B cell (primary cell): Measurements from ENCODE around the gene LRBA. TPM values are rescaled to one million over a fixed set of nuclear protein-coding genes. Genes with fewer than 3 reads are reported as not detected.

Source experiments
- ATAC-seq: fragments of 200-7000 bp; cut with Tn5 transposase; one replicate; pipeline ENCODE4 v1.10.0; 2021; ENCODE audit warnings: low read depth, mild to moderate bottlenecking, moderate number of reproducible peaks, moderate library complexity
- CTCF ChIA-PET: fragments of 350-600 bp; sonication (Branson Sonifier 250); formaldehyde crosslinking; loops from one replicate; lab custom pipeline; 2021; ENCODE audit warnings: antibody characterized with exemption, inconsistent platforms; lab: Charles Lee
- POLR2A ChIA-PET: fragments of 350-600 bp; sonication (Branson Sonifier 250); formaldehyde crosslinking; loops from one replicate; lab custom pipeline; 2021; ENCODE audit warnings: antibody characterized with exemption; lab: Charles Lee
- DNase-seq: peaks from one replicate; pipeline ENCODE4 v3.0.0; 2013
- H2AFZ ChIP-seq: 2 replicates; pipeline ENCODE4 v1.6.1; 2012; ENCODE audit warnings: mild to moderate bottlenecking, low read depth, low read length; ENCODE audit not compliant: insufficient read depth, poor library complexity, severe bottlenecking
- H3K27ac ChIP-seq, 2 donors: 1 replicate in 1 of 2; 2 replicates in 1 of 2; pipeline ENCODE4 v1.5.1; 2012 to 2013; ENCODE audit warnings: low read length in 2 of 2, mild to moderate bottlenecking in 2 of 2, moderate library complexity in 1 of 2
- H3K27me3 ChIP-seq, 4 experiments: fragments of 200-600 bp in 1 of 4; sonication (generic) in 1 of 4; replicated peaks in 1 of 4; 1 replicate in 2 of 4; 2 replicates in 2 of 4; pipeline versions ENCODE4 v1.6.1 to v1.7.0; 2013 to 2016; ENCODE audit warnings: low read length in 3 of 4, mild to moderate bottlenecking in 2 of 4, mixed read lengths in 1 of 4, moderate library complexity in 1 of 4; ENCODE audit not compliant: insufficient read depth in 4 of 4, control insufficient read depth in 3 of 4; ENCODE audit errors: control extremely low read depth in 1 of 4
- H3K36me3 ChIP-seq, 2 experiments: replicated peaks in 1 of 2; 1 replicate in 1 of 2; 2 replicates in 1 of 2; pipeline versions ENCODE4 v1.6.1 to v1.7.1; 2013; ENCODE audit warnings: low read length in 1 of 2; ENCODE audit not compliant: insufficient read depth in 2 of 2, control insufficient read depth in 1 of 2; ENCODE audit errors: control extremely low read depth in 1 of 2, extremely low read depth in 1 of 2
- H3K4me1 ChIP-seq, 2 donors: fragments of 200-600 bp in 1 of 2; sonication (generic) in 1 of 2; 1 replicate in 1 of 2; 2 replicates in 1 of 2; pipeline versions ENCODE4 v1.5.1 to v1.6.1; 2013 to 2017; ENCODE audit warnings: low read length in 2 of 2; ENCODE audit not compliant: control insufficient read depth in 2 of 2, insufficient read depth in 2 of 2
- H3K4me2 ChIP-seq: replicated peaks from 2 replicates; pipeline ENCODE3; 2012; ENCODE audit warnings: mild to moderate bottlenecking, low read depth, low read length; ENCODE audit not compliant: poor library complexity, severe bottlenecking
- H3K4me3 ChIP-seq, 5 experiments: fragments of 200-600 bp in 1 of 5; sonication (generic) in 1 of 5; 1 replicate in 3 of 5; 2 replicates in 2 of 5; pipeline versions ENCODE4 v1.5.1 to v1.7.0; 2011 to 2016; ENCODE audit warnings: low read length in 4 of 5, mild to moderate bottlenecking in 4 of 5, low read depth in 2 of 5, control low read depth in 1 of 5, moderate library complexity in 1 of 5; ENCODE audit not compliant: insufficient read depth in 1 of 5; ENCODE audit errors: control extremely low read depth in 1 of 5, extremely low read depth in 1 of 5
- H3K79me2 ChIP-seq: fragments of 200-600 bp; sonication (generic); one replicate; pipeline ENCODE4 v1.6.0; 2016; ENCODE audit warnings: low read length; ENCODE audit not compliant: control insufficient read depth, insufficient read depth
- H3K9ac ChIP-seq: fragments of 200-600 bp; sonication (generic); 2 replicates; pipeline ENCODE4 v1.6.1; 2017; ENCODE audit warnings: mild to moderate bottlenecking, low read length, moderate library complexity
- H3K9me3 ChIP-seq, 3 donors: one replicate each; pipeline versions ENCODE4 v1.6.1 to v1.7.1; 2013; ENCODE audit warnings: low read length in 2 of 3; ENCODE audit not compliant: control insufficient read depth in 2 of 3, insufficient read depth in 1 of 3; ENCODE audit errors: control extremely low read depth in 1 of 3
- H4K20me1 ChIP-seq: 2 replicates; pipeline ENCODE4 v1.6.0; 2012; ENCODE audit warnings: mild to moderate bottlenecking, low read length; ENCODE audit not compliant: insufficient read depth, control insufficient read depth, poor library complexity, severe bottlenecking
- H3K27ac Mint-ChIP-seq: one replicate; pipeline ENCODE4 v1.8.0; 2021; ENCODE audit warnings: mixed read lengths
- H3K27me3 Mint-ChIP-seq: one replicate; pipeline ENCODE4 v1.8.0; 2021; ENCODE audit warnings: mixed read lengths
- H3K4me1 Mint-ChIP-seq: one replicate; pipeline ENCODE4 v1.8.0; 2021; ENCODE audit warnings: mixed read lengths
- H3K4me3 Mint-ChIP-seq: one replicate; pipeline ENCODE4 v1.8.0; 2021; ENCODE audit warnings: mixed read lengths
- H3K9me3 Mint-ChIP-seq: one replicate; pipeline ENCODE4 v1.8.0; 2022; ENCODE audit warnings: mixed read lengths; ENCODE audit not compliant: insufficient read depth
- CTCF ChIP-seq: fragments of 200-600 bp; IDR thresholded peaks from one replicate; pipeline ENCODE4 v1.8.0; 2022; ENCODE audit warnings: antibody characterized with exemption, mild to moderate bottlenecking
- EZH2 ChIP-seq: IDR thresholded peaks from 2 replicates; pipeline ENCODE4 v1.6.1; 2012; ENCODE audit warnings: borderline replicate concordance, low read depth, mild to moderate bottlenecking, moderate library complexity, low read length; ENCODE audit not compliant: insufficient read depth, poor library complexity, severe bottlenecking
- WGBS: methylation state at CpG from one replicate; pipeline ENCODE4 v1.1.5; 2013; ENCODE audit warnings: missing lambda C conversion rate; ENCODE audit not compliant: insufficient coverage; 5-methylcytosine and 5-hydroxymethylcytosine counted together
- intact Hi-C: fragments of 100-400 bp; cut with micrococcal nuclease; formaldehyde crosslinking; loops from one replicate; pipeline ENCODE4 v1.10.0; 2022
- polyA plus RNA-seq: library from polyadenylated mRNA; depleted of rRNA; stranded (reverse); fragments of >200 nt; gene quantifications from 2 replicates; pipeline ENCODE4 v1.2.3, GENCODE V29; 2012
- total RNA-seq, 2 donors: library from RNA; stranded (reverse); fragments of 120-200 nt in 1 of 2; gene quantifications; 1 replicate in 1 of 2; 2 replicates in 1 of 2; pipeline versions ENCODE4 v1.2.3 to v1.2.4, GENCODE V29; 2013 to 2022

Gene LRBA
- total and polyA plus RNA-seq, 2 donors (not counting 1 experiment from before 2014, with no cell fraction given), result 17.5 to 86.7 TPM

DNA sequence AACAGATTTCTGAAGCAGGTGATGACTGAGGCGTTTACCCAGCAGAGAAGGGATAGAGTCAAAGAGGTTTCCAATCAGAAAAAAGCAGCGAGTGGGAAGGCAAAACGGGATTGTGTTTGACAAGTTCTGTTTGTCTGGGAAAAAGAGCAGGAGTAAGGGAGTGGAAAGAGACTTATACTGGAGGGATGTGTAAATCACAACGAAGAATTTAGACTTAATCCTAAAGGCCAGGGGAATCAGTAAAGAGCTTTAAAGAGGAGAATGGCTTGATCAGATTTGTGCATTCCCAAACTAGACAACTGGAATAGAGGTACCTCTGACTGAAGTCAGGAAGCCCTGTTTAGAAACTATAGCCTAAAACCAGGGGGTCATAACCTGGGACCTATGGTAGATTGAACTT is 31.5 kb upstream of the LRBA start:
- intact Hi-C loops, result no loop called here
- no peak overlapping the region for H3K27ac ChIP-seq
- no peak overlapping the region for H3K4me3 ChIP-seq
- no peaks in the 10 kb centered on the region for H3K27me3 ChIP-seq
- ATAC-seq (no peak), DNase-seq (no peak)
- Mint-ChIP-seq H3K27me3 (no peaks in the 10 kb centered on the region), H3K9me3 (no peaks in the 10 kb centered on the region), H3K4me3 (no peak overlapping the region), H3K4me1 (no peaks in the 10 kb centered on the region), H3K27ac (no peak overlapping the region)
- H2AFZ ChIP-seq, result no peak overlapping the region
- H3K9ac ChIP-seq, result no peak overlapping the region
- POLR2A ChIA-PET, result no interaction called here
- H3K9me3 ChIP-seq, result no peaks in the 10 kb centered on the region
- H3K36me3 ChIP-seq, result no peaks in the 10 kb centered on the region
- no peak overlapping the region for H3K4me2 ChIP-seq
- H3K4me1 ChIP-seq, result no peaks in the 10 kb centered on the region
- CTCF ChIA-PET, result no interaction called here
- 94% methylated on average over 4 of the region's 4 CpGs for WGBS
- TF ChIP-seq CTCF (no peak), EZH2 (no peak)
- no peaks in the 10 kb centered on the region for H3K79me2 ChIP-seq
- H4K20me1 ChIP-seq, result no peaks in the 10 kb centered on the region

DNA sequence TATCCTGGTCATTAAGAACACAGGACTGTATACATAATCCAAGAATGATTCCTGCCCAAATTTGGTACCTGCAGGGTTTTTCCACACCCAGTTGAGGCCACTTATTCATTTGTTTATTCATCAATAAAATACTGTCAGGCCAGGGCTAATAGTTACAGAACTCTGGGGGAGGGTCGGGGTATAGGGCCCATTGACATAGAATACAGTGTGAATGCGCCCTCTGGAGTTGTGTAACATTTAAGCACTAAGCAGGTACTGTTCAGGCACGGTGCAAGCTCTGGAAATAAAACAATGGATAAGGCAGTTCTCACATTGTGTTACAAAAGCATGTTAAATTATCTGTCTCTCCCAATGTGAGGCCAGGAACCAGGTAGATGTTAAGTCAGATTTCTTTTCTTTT is 30.8 kb upstream of the LRBA start:
- WGBS, result 18% methylated on average over 3 of the region's 3 CpGs
- Histone ChIP-seq H3K27ac (no peak overlapping the region), H3K9ac (no peak overlapping the region), H3K79me2 (no peaks in the 10 kb centered on the region), H3K4me1 (no peaks in the 10 kb centered on the region), H2AFZ (no peak overlapping the region), H3K9me3 (no peaks in the 10 kb centered on the region), H3K27me3 (no peaks in the 10 kb centered on the region), H3K4me2 (no peak overlapping the region), H3K36me3 (no peaks in the 10 kb centered on the region), H3K4me3 (no peak overlapping the region), H4K20me1 (no peaks in the 10 kb centered on the region)
- ChIA-PET POLR2A (no interaction called here), CTCF (no interaction called here)
- Mint-ChIP-seq H3K9me3 (no peaks in the 10 kb centered on the region), H3K4me3 (no peak overlapping the region), H3K27ac (no peak overlapping the region), H3K27me3 (no peaks in the 10 kb centered on the region), H3K4me1 (no peaks in the 10 kb centered on the region)
- no peak for DNase-seq
- no peak for ATAC-seq
- TF ChIP-seq EZH2 (no peak), CTCF (no peak)
- intact Hi-C loops, result no loop called here
